HG03354 (cell line): ENCODE measurements around the gene FOXN3.

Source experiments
- ATAC-seq: cut with Tn5 transposase; IDR thresholded peaks from one replicate; pipeline ENCODE4 v1.9.1; 2021; ENCODE audit warnings: mild to moderate bottlenecking; ENCODE audit not compliant: unreplicated experiment, poor library complexity, severe bottlenecking

The FOXN3 gene

DNA sequence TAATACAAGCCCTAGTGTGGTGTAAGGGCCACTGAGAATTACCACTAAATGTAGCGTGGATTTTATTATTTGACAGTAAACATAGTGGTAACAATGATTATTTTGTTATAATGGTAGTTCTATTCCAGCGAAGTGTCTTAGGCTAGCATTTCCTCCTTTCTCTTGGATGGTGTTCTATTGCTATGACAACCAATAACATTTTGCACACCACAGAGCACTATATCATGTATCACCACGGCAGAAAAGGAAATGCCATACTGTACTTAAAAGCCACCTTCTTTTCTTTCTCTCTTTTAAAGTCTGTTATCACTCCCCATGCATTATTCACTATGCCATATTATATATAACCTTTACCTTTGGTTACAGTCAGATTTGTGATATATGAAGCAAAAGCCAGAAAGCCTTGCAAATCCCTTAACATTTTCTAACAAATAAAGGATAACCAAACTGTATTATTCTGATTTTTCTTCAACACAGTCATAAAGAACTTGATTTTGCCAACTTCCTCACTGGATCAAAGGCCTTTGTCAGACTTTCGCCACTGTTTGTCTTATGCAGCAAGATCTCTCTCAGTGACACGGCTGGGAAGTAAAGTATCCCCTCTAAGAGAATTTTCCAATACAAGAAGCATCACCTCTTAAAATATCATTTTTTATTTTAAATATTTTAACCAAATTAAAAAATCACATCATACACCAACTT is 195.8 kb downstream of the FOXN3 start:
- peak; percentile 65 for ATAC-seq

DNA sequence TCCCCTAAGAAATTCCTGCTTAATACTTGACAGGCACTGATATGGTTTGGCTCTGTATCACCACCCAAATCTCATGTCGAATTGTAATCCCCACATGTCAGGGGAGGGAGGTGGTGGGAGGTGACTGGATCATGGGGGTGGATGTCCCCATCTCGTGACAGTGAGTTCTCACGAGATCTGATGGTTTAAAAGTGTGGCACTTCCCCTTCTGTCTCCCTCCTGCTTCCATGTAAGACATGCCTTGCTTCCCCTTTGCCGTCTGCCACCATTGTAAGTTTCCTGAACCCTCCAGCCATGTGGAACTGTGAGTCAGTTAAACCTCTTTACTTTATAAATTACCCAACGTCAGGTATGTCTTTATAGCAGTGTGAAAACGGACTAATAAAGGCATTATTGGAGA is 198.0 kb downstream of the FOXN3 start:
- no peak for ATAC-seq

DNA sequence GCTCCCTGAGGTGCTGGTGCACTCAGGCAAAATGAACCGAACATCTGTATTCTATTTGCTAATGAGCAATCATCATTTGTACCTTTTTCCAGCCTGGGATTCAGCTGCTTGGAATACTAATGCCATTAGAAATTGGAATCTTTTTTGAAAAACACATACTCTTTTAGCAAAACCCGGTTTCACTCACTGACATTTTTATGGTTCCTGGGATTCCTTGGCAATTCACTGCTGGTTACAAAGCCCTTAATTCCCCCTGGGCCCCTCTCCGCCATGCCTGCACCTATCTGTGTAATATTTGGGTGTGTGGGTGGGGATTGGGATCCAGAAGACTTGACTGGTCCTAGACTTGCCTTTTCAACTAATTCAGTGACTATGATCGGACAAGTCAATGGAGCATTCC is 199.1 kb downstream of the FOXN3 start:
- no peak for ATAC-seq

DNA sequence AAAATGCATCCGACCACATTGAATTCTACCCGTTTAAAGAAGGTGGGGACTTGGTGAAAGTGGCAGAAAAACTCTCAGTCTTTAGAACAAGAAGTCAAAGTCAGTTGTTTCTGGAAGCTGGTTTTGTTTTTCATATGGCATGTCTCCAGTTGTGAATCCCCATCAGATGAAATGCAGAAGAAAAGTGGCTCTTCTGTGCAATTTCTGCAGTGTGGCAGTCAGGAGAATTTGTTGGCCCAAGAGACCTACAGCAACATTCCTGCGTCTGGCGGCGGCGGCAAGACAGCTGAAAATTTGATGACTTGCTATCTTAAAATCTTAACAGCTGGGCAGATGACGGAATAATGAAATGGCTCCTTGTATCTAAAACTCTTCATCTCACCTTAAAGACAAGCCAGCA is 201.5 kb downstream of the FOXN3 start:
- no peak for ATAC-seq

DNA sequence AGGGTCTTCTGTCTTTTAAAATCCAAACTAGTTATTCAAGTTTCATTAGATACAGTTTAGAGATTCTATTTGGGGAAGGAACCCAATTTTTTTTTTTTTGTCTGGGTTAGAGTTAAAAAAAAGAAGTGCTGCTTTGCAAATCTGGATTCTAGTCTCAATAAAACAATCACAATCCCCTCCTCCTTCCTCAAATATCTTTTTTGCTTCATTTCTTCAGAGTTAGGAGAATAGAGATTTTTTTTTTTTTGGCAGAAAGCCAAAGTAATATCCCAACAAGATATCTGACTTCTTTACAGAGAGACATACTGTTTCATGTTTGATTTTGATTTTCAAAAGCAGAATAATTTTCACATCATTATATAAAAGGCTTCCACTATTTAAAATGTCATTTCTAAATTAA is 201.9 kb downstream of the FOXN3 start:
- no peak for ATAC-seq

DNA sequence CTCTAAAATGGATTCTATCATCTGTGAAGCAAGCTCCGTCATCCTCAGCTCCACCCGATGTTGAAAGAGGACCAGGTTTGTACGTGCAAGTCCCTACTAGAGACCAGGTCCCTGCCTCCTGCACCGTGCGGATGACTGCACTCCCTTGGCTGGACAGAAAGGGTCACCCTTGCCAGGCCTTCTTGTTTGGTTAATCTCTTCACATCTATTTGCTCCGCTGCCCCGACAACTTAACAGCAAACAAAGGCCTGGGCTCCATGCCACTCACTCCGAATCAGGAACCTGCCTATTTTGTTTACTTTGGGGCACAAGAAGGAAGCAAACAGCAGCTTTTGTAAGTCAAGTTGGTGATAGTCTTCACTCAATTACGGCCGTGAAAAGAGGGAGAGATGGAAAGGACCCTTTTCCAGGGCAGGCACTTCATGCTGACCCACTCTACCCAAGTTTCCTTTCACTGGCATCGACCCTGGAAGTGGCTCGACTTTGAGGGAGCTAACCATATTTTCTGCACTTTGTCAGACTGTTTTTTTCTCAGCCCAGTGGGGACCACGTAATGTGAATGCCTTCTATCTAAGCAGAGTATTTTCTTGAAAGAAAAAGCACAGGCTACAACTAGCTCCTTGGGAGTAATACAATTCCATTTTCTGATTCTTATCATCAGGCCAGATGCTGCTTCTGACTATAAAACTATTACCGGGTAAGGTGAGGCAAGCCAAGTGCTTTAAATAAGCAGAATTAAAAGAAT is 202.6 kb downstream of the FOXN3 start:
- ATAC-seq, result no peak

DNA sequence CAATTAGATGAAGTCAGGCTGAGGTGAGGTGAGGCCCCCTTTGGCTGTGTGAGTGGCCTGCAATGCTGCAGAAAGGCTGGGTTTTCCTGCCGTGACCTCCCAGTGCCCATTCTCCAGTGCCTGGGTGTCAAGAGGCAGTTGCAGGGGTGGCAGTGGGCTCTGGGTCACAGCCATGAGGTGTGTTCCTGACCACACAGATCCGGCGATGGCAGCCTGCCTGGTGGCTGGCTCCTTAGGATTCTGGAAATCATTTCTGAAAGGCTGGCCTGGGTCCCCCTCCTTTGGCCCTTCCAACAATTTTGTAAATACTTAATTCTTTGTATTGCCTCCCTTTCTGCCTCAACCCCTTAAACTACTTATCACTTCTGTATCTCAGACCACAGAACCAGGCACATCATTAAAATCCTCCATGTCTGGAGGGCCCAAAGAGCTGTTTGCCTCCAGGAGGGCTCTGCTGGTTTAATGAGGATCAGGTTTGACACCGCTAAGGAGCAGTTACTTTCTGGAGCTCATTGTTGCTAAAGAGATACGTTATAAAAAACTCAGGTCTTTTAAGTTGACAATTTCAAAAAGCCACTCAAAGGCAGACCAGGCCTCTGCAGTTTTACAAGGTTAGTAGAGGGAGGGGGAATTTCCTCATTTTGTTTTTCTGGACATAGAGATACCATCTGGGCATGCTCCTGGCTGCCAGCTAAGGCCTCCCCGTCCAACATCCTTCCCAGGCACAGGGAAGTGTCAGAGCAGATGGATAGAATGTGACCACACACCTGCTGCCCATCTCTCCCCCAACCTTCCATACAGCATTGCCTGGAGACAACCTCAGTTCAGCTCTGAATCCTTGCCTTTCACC is 204.4 kb downstream of the FOXN3 start:
- ATAC-seq, result no peak

DNA sequence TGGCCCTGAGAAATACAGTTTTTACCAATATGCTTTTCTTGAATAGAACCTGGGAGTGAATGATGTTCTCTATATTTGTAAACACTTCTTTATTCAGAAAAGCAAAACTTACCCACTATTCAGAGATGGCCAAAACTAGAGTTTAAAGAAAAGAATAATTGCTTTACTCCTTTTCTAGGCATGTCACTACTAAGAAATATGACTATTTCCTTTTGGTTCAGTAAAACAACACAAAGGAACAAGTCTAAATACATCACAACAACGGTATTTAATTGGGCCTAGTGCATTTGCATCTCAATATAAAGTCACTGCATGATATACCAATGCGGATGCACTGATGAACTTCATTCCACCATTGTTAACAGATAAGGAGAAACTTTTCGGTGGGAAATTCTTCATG is 207.5 kb downstream of the FOXN3 start:
- no peak for ATAC-seq

DNA sequence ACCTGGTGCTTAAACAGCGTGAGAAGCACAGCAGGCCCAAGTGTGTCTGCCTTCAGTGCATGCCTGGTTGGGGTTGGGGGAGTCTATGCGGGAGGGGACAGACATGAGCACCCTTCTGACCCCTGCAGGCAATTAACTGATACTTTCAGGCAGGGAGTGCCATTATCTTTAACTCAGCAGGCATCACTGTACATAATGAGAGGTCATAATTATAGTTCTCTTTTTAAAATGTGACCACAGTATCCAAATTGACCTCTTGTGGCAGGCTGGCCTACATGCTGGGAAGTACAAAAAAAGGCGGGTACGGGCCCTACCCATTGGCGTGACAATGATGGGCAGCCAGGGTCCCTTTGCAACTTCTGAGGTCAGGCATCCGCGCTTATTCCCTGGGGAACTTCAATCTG is 209.1 kb downstream of the FOXN3 start:
- ATAC-seq, result peak; percentile 71

DNA sequence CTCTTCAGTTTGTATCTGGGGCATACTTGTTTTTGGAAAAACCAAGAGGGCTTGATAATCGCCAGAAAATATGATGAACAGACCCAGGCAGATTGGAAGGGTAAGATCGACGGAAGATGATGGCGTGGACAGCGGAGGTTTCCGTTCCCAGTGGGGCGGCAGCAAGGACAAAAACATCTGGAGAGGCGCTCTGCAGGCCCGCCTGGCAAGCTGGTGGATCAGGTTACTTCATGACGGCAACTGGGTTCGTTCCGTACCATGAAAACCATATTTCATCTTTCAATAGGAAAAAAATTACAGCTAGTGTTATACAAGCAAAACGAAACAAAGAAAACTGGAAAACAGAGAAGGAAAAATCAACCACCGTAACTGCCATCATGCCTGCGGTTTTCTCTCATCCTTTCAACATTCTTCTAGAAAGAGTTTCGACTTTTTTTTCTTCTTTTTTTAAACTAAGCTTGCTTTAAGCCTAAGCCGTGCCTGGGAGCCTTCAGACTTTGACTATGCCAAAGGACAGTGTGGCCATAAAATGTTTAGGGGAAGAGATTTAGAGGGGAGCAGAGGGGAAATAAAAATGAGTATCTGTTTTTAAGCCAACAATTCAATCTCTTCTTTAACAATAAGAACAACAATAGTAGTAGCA is 210.5 kb downstream of the FOXN3 start:
- no peak for ATAC-seq

DNA sequence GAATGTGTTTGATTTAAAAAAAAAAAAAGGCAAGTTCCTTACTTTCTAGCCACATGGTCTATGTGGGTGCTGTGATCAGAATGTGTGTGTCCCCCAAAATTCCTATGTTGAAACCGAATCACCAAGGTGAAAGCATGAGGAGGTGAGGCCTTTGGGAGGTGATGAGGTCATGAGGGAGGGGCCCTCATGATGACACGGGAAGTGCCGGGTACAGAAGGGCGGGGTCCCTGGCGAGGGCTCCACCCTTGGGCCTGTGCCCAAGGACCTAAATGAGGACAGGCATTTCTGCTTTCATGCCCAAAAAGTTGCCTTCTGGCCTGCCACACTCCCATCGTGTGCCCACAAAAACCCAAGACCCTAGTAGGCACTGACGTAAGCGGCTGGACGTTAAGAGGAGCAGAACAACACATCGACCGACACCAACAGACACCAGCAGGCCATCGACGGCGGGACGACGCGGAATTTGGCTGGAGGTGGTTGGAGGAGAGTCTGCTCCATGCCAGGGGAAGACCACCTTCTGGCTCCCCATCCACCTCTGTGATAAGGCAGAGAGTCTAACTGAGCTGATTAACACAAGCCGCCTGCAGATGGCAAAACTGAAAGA is 211.8 kb downstream of the FOXN3 start:
- no peak for ATAC-seq

DNA sequence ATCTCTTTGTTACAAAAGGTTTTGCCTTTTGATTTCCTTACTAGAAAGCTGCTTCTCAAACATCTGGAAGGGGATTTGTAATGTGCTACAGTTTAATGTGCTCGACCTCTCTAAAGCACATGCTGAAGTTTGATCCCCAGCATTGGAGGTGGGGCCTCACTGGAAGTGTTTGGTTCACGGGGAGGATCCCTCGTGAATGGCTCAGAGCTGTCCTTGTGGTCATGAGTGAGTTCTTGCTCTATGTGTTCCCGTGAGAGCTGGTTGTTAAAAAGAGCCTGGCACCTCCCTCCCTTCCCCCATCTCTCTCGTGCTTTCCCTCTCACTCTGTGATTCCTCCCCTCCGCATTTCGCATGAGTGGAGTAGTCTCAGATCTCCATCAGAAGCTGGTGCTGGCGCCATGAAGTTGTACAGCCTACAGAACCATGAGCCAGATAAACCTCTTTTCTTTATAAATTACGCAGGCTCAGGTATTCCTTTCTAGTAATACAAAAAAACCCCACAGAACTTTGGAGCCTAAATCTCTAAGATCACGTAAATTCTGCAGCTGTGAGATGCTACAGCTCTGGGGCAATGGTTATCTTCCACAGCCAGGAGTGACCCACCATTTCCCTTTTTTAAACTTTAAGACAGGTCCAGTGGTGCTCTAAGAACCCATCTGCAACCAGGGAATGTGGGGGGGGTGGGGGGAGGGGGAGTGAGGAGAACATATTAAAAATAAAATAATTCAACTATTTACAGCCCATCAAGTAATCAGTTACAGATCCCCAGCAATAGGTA is 214.4 kb downstream of the FOXN3 start:
- no peak for ATAC-seq

DNA sequence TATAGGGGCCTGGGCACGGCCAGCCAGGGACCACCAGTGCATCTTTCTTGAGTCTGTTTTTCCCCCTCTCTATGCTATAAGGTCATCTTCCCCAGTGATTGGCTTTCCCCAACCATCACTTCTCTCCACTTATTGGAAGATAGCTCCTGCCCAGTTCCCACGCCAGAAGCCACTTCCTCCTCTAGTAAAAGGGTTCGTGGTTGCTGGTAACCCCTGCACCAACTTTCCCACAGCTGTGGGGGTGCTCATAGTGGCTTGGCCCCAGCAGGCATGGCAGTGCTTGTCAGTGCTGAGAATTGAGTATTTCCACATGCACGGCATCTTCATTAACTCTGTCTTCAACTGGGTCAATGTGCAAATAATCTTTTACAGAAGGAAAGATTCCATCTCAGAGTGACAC is 215.4 kb downstream of the FOXN3 start:
- no peak for ATAC-seq

DNA sequence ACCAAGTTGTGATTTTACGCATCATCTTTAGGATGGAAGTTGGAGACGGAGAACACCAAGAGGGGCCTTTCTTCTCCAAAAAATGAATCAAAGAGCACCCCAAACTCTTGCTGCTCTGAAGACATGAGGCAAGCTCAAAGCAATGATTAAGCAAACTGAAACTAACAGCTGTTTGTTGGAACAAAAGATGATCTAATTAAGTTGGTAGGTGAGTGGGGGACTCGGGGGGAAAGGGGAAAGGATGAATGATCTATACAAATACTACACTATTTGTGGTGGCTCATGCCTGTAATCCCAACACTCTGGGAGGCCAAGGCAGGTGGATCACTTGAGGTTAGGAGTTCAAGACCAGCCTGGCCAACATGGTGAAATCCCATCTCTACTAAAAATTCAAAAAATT is 217.7 kb downstream of the FOXN3 start:
- ATAC-seq, result peak; percentile 60

DNA sequence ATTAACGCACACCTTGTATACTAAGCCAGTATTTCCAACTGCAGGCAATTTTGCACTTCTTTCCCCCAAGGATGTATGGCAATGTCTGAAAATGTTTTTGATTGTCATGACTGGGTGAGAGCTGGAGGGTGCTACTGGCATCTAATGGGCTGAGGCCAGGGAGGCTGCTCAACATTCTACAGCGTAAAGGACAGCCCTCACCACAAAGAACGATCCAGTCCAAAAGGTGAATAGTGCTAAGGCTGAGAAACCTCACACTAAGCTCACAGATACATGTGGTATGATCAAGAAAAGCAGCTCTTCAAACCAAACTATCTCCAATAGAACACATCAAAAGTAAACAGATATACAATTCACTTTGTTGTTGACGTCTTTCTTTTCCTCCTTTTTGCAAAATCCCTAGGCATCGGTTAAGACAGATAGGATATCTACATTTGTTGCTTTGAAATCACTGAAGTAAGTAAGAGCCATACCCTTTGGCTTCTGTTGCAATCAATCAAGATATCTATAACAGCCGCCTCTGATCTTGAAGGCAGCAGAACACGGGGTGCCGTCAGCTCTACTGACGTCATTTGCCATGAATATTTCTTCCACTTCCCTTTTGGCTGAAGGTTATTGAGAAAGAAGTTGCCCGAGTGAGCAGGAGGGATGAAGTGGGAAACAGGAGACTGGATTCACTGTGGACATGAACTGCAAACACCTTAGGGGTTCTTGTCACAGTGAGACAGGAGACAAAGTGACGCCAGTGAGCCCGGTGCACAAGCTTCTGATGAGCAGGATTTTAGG is 218.3 kb downstream of the FOXN3 start:
- ATAC-seq, result no peak

DNA sequence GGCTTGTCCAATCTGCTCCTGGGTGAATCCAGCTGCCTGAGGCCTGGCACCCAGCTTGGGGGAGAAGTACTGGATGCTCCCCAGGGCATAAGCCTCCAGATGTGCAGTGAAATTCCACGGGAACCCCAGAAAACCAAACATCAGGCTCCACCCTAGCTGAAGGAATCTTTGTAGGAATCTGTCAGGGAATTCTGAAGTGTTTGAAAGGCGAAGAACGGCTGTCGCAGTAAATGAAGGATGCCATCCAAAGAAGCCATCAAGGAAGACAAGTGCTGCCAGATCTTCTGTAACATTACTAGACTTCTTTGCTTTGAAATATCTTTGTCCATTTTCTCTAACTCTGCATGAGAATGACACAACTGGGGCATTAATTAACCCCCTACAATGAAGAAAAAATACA is 219.4 kb downstream of the FOXN3 start:
- no peak for ATAC-seq

DNA sequence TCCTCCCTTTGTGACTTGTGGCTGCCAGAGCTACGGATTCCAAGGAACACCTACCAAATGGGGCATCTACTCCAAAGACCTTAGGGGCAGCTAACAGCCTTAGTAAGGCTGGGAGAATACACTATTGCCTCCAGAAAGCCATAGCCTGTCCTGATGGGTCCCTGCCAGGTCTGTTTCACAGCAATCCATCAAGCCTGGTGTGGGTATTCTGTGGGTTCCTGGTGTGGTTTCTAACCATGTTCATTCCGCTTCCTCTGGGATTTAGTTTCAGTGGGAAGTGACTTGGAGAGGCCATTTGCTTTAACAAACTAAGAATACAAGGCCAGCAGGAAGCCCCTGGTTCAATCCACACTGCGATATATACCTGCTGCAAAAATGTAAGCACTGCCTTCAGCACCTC is 220.5 kb downstream of the FOXN3 start:
- ATAC-seq, result no peak

DNA sequence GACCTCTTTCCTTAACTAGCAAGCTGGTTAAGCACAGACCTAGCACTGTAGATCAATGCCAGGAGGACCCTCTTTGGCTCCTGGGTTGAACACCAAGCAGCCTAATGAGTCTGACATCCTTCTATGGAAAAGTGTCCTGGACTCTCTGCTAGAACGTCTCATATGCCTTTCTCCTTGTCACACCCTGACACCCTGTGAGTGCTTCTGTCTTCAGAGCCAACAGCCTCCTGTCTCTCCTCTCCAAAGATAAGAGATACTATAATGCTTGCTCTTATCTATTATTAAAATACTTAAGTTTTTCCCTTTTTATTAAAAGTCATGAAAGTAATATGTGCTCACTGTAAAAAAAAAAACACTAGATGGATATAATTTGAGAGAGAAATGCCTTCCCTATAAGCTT is 222.7 kb downstream of the FOXN3 start:
- ATAC-seq, result no peak
